ENCODE data around the gene THOC1. TPM values are rescaled to one million over a fixed set of nuclear protein-coding genes. Genes with fewer than 3 reads are reported as not detected.

Gene THOC1
- total RNA-seq, 1 experiment from 2014 or later, result 74.5 TPM

DNA sequence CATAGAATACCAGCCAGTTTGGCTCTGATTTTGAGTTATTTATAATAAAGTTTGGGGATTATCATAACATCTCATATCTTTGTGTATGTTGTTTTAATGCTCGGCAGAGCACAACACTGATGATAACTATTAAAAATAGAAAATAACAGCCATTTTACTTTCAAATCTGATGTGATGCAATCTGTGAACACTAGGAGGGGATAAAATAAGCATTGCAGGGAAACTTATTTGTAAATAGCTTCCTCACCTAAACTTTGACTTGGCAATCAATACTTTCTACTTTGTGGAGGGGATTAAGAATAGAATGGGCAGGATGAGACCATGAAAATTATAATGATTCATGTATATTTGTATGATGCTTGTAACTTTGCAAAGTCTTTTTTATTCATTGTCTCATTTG is 55.1 kb downstream of the THOC1 start:
- no CpG with 5 or more reads among the region's 1 CpG for WGBS (ENCODE audit: extremely low coverage, insufficient read length, low lambda C conversion rate)
- Histone ChIP-seq H2BK120ac (ENCODE audit: low read depth, low read length, poor library complexity, severe bottlenecking) (no peak overlapping the region), H3K23ac (ENCODE audit: insufficient read length, low read depth, low read length) (no peak overlapping the region), H3K9me3 (ENCODE audit: control insufficient read depth, low read depth, low read length) (peaks cover 6% of the 10 kb centered on the region), H3K4ac (ENCODE audit: low read depth, low read length) (no peak overlapping the region), H4K5ac (ENCODE audit: insufficient read length, low read depth, low read length) (no peak overlapping the region), H2AK5ac (ENCODE audit: insufficient read length, low read length) (no peak overlapping the region), H2BK5ac (ENCODE audit: insufficient read length, low read length) (no peak overlapping the region), H3K14ac (ENCODE audit: insufficient read depth, low read length) (no peak overlapping the region), H4K20me1 (ENCODE audit: control insufficient read depth, insufficient read depth, insufficient read length) (no peaks in the 10 kb centered on the region), H3K27me3 (ENCODE audit: insufficient read depth, low read length) (no peaks in the 10 kb centered on the region), H3K4me1 (ENCODE audit: insufficient read depth, low read length) (no peaks in the 10 kb centered on the region; the same call in 1 of the 2 replicates), H4K8ac (replicated peaks; ENCODE audit: insufficient read length, low read depth, low read length) (no peak overlapping the region), H2BK15ac (ENCODE audit: low read depth, low read length) (no peak overlapping the region), H3K9ac (ENCODE audit: extremely low read depth, insufficient read length, low read length) (no peak overlapping the region), H3K27ac (ENCODE audit: insufficient read length, low read depth, low read length) (no peak overlapping the region), H2BK20ac (ENCODE audit: low read depth, low read length, poor library complexity, severe bottlenecking) (no peak overlapping the region), H3K56ac (ENCODE audit: insufficient read length, low read depth, low read length) (no peak overlapping the region), H3T11ph (ENCODE audit: low read length) (no peak overlapping the region), H4K91ac (ENCODE audit: insufficient read length, low read depth, low read length) (no peak overlapping the region), H3K79me1 (ENCODE audit: insufficient read depth, low read depth, low read length, poor library complexity, severe bottlenecking) (no peaks in the 10 kb centered on the region), H3K4me2 (ENCODE audit: insufficient read depth, insufficient read length, low read length) (no peak overlapping the region), H3K23me2 (ENCODE audit: insufficient read length, low read depth, low read length, poor library complexity, severe bottlenecking) (no peaks in the 10 kb centered on the region), H2AFZ (ENCODE audit: low read length) (no peak overlapping the region), H3K18ac (ENCODE audit: insufficient read length, low read depth, low read length) (no peak overlapping the region), H3K79me2 (ENCODE audit: insufficient read depth, low read length) (no peaks in the 10 kb centered on the region), H2BK12ac (ENCODE audit: insufficient read length, low read depth, low read length) (no peak overlapping the region)
- Mint-ChIP-seq H3K4me3 (no peak overlapping the region), H3K27ac (no peak overlapping the region), H3K36me3 (ENCODE audit: insufficient read depth in 1 of 3, low read depth in 3 of 3) (peaks cover 37 to 64% (median 62%) of the 10 kb centered on the region in 3 experiments), H3K4me1 (peaks cover 24 to 27% of the 10 kb centered on the region in 2 experiments), H3K9me3 (no peaks in the 10 kb centered on the region; a peak in 1 of 5 replicates), H3K27me3 (ENCODE audit: low read depth) (no peaks in the 10 kb centered on the region)
- TF ChIP-seq, protein P1, sequence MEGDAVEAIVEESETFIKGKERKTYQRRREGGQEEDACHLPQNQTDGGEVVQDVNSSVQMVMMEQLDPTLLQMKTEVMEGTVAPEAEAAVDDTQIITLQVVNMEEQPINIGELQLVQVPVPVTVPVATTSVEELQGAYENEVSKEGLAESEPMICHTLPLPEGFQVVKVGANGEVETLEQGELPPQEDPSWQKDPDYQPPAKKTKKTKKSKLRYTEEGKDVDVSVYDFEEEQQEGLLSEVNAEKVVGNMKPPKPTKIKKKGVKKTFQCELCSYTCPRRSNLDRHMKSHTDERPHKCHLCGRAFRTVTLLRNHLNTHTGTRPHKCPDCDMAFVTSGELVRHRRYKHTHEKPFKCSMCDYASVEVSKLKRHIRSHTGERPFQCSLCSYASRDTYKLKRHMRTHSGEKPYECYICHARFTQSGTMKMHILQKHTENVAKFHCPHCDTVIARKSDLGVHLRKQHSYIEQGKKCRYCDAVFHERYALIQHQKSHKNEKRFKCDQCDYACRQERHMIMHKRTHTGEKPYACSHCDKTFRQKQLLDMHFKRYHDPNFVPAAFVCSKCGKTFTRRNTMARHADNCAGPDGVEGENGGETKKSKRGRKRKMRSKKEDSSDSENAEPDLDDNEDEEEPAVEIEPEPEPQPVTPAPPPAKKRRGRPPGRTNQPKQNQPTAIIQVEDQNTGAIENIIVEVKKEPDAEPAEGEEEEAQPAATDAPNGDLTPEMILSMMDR (conservative IDR thresholded peaks at IDR 0.05), result peak; percentile 45; the same call in 2 of the 3 replicates
- no peak for DNase-seq

All from H9 (cell line).